NCI-H526 (cell line): ENCODE data around the gene DCP2.

Experiments used
- DNase-seq, 2 experiments: peaks; one replicate each; lab custom pipeline; 2025; lab: John Stamatoyannopoulos, UW

Gene DCP2

GRCh38 chr5:113047733-113048652, 71.4 kb downstream of the DCP2 start:
- no peak for DNase-seq

GRCh38 chr5:113048931-113049330, 72.3 kb downstream of the DCP2 start:
- DNase-seq: no peak

GRCh38 chr5:113050721-113051382, 74.3 kb downstream of the DCP2 start:
- no peak for DNase-seq

GRCh38 chr5:113052041-113052795, 75.6 kb downstream of the DCP2 start:
- no peak for DNase-seq

- no peak for DNase-seq
Measured at GRCh38 chr5:113053511-113053995, 77.0 kb downstream of the DCP2 start.

GRCh38 chr5:113054899-113055298, 78.3 kb downstream of the DCP2 start:
- no peak for DNase-seq

- no peak for DNase-seq
Measured at GRCh38 chr5:113056988-113057387, 80.4 kb downstream of the DCP2 start.

GRCh38 chr5:113057557-113057984, 81.0 kb downstream of the DCP2 start:
- no peak for DNase-seq

- no peak for DNase-seq
Measured at GRCh38 chr5:113058269-113058668, 81.7 kb downstream of the DCP2 start.

GRCh38 chr5:113058706-113059226, 82.2 kb downstream of the DCP2 start:
- no peak for DNase-seq

GRCh38 chr5:113059232-113060040, 82.8 kb downstream of the DCP2 start:
- DNase-seq: peak in 1 of 2 experiments; percentile 14

- no peak for DNase-seq
Measured at GRCh38 chr5:113060408-113061025, 83.9 kb downstream of the DCP2 start.

- DNase-seq: no peak
Measured at GRCh38 chr5:113061846-113062780, 85.5 kb downstream of the DCP2 start.

- DNase-seq: no peak
Measured at GRCh38 chr5:113062869-113063508, 86.4 kb downstream of the DCP2 start.

GRCh38 chr5:113063927-113064326, 87.3 kb downstream of the DCP2 start:
- no peak for DNase-seq

GRCh38 chr5:113064806-113065205, 88.2 kb downstream of the DCP2 start:
- no peak for DNase-seq

GRCh38 chr5:113065626-113066025, 89.0 kb downstream of the DCP2 start:
- DNase-seq: no peak

GRCh38 chr5:113067635-113068344, 91.2 kb downstream of the DCP2 start:
- DNase-seq: no peak
